Smooth muscle cell (in vitro differentiated cells): ENCODE data around the gene OSBPL10. TPM values are rescaled to one million over a fixed set of nuclear protein-coding genes. Genes with fewer than 3 reads are reported as not detected.

ENCODE experiments used
- DNase-seq: peaks from one replicate; lab custom pipeline; 2025; ENCODE audit not compliant: unreplicated experiment; lab: John Stamatoyannopoulos, UW
- H2AFZ ChIP-seq: fragments of 200-600 bp; sonication (generic); 2 replicates; pipeline ENCODE4 v1.6.0; 2016; ENCODE audit warnings: antibody characterized with exemption, low read depth, mild to moderate bottlenecking
- H3F3A ChIP-seq: fragments of 200-600 bp; sonication (generic); 2 replicates; pipeline ENCODE4 v1.6.0; 2017; ENCODE audit warnings: antibody characterized with exemption, low read depth
- H3K27ac ChIP-seq: fragments of 200-600 bp; sonication (generic); 2 replicates; pipeline ENCODE4 v1.5.1; 2016; ENCODE audit warnings: low read depth, mild to moderate bottlenecking
- H3K27me3 ChIP-seq: fragments of 200-600 bp; sonication (generic); 2 replicates; pipeline ENCODE4 v1.6.1; 2016; ENCODE audit warnings: low read depth, mild to moderate bottlenecking
- H3K36me3 ChIP-seq: fragments of 200-600 bp; sonication (generic); 2 replicates; pipeline ENCODE4 v1.5.1; 2016; ENCODE audit warnings: low read depth
- H3K4me1 ChIP-seq: fragments of 200-600 bp; sonication (generic); 2 replicates; pipeline ENCODE4 v1.5.1; 2016; ENCODE audit warnings: low read depth
- H3K4me2 ChIP-seq: fragments of 200-600 bp; sonication (generic); 2 replicates; pipeline ENCODE4 v1.6.0; 2016; ENCODE audit warnings: mild to moderate bottlenecking
- H3K4me3 ChIP-seq: fragments of 200-600 bp; sonication (generic); 2 replicates; pipeline ENCODE4 v1.5.1; 2016; ENCODE audit warnings: mild to moderate bottlenecking
- H3K79me2 ChIP-seq: fragments of 200-600 bp; sonication (generic); 2 replicates; pipeline ENCODE4 v1.6.0; 2016; ENCODE audit warnings: low read depth, mild to moderate bottlenecking
- H3K9ac ChIP-seq: fragments of 200-600 bp; sonication (generic); 2 replicates; pipeline ENCODE4 v1.6.0; 2016; ENCODE audit warnings: low read depth
- H3K9me3 ChIP-seq: fragments of 200-600 bp; sonication (generic); replicated peaks from 2 replicates; pipeline ENCODE4 v1.5.1; 2016; ENCODE audit warnings: low read depth
- H4K20me1 ChIP-seq: fragments of 200-600 bp; sonication (generic); 2 replicates; pipeline ENCODE4 v1.6.0; 2016; ENCODE audit warnings: low read depth
- WGBS: methylation state at CpG from one replicate; pipeline ENCODE4 v1.1.7; 2016; ENCODE audit warnings: low lambda C conversion rate; 5-methylcytosine and 5-hydroxymethylcytosine counted together
- polyA plus RNA-seq: library from polyadenylated mRNA; unstranded; fragments of >200 nt; fragmentation: Nextera tagmentation; extraction: Ambion mirVana; gene quantifications from 2 replicates; pipeline ENCODE4 v1.2.1, GENCODE V29; 2016
- total RNA-seq: library from RNA; depleted of rRNA; stranded (reverse); fragments of >200 nt; gene quantifications from 2 replicates; pipeline ENCODE4 v1.2.3, GENCODE V29; 2014
- TF ChIP-seq, protein P1 (sequence below): fragments of 200-600 bp; sonication (generic); IDR thresholded peaks from 2 replicates; pipeline ENCODE4 v1.5.1; 2017; ENCODE audit warnings: borderline replicate concordance, mild to moderate bottlenecking, antibody characterized with exemption; ENCODE audit not compliant: insufficient read depth, poor library complexity, severe bottlenecking

The OSBPL10 gene
- total and polyA plus RNA-seq, 2 experiments from 2014 or later, result 48.9 to 91.5 TPM

DNA sequence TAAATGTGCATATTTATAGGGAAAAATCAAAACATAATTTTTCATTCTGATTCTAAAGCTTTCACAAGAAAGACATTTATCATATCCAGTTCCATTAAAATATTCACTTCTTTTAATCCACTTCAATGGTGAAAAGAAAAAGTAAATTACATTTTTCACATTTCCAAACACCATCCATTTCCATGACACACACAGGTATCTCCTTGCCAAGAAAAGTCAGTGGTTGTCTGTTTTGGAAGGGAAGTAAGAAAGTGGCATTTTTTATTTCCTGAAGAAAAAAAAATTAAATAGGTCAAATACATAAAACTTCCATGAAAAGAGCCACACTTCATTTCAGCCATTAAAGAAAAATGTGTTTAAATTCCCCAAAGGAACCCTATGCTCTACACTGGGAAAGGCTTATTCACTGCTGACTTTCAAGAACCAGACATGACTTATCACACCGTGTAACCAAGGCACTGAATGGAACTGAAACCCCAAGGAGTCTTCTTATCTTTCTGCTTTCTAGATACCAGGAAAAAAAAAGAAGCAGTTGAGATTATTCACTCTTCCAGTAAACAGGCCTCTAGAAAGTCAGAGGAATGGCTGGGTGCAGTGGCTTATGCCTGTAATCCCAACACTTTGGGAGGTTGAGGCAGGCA lies 44.5 kb downstream of the OSBPL10 start:
- Histone ChIP-seq H3K27me3 (no peaks in the 10 kb centered on the region), H3F3A (no peaks in the 10 kb centered on the region), H3K4me3 (no peak overlapping the region), H2AFZ (no peak overlapping the region), H3K36me3 (no peaks in the 10 kb centered on the region), H4K20me1 (peaks cover 26% of the 10 kb centered on the region), H3K9me3 (no peaks in the 10 kb centered on the region), H3K27ac (peak overlapping the region; percentile 40), H3K9ac (no peak overlapping the region), H3K79me2 (peaks cover 99% of the 10 kb centered on the region), H3K4me1 (peaks cover 15% of the 10 kb centered on the region), H3K4me2 (peak overlapping the region; percentile 8)
- no peak for DNase-seq
- 10% methylated on average over 1 of the region's 1 CpG for WGBS
- TF ChIP-seq, protein P1, sequence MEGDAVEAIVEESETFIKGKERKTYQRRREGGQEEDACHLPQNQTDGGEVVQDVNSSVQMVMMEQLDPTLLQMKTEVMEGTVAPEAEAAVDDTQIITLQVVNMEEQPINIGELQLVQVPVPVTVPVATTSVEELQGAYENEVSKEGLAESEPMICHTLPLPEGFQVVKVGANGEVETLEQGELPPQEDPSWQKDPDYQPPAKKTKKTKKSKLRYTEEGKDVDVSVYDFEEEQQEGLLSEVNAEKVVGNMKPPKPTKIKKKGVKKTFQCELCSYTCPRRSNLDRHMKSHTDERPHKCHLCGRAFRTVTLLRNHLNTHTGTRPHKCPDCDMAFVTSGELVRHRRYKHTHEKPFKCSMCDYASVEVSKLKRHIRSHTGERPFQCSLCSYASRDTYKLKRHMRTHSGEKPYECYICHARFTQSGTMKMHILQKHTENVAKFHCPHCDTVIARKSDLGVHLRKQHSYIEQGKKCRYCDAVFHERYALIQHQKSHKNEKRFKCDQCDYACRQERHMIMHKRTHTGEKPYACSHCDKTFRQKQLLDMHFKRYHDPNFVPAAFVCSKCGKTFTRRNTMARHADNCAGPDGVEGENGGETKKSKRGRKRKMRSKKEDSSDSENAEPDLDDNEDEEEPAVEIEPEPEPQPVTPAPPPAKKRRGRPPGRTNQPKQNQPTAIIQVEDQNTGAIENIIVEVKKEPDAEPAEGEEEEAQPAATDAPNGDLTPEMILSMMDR, result no peak

DNA sequence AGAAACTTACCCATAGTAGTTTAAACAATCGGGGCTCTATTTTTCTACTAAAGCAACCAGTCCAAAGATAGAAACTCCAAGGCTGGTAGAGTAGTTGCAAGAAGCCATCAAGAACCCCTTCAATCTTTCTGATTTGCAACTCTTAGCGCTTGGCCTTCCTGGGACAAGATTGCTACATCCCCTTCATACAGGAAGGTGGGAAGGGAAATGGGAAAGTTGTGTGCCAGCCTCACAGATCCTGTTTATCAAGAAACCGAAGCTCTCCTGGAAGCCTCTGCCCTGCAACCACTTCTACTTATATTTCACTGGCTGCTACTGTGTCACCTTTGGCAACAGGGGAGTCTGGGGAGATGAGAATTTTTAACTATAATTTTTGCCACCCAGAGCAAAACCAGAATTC lies 46.2 kb downstream of the OSBPL10 start:
- Histone ChIP-seq H2AFZ (no peak overlapping the region), H3K27ac (peak overlapping the region; percentile 3), H3K4me1 (peaks cover 15% of the 10 kb centered on the region), H3F3A (no peaks in the 10 kb centered on the region), H3K36me3 (no peaks in the 10 kb centered on the region), H4K20me1 (peaks cover 23% of the 10 kb centered on the region), H3K4me3 (no peak overlapping the region), H3K9me3 (no peaks in the 10 kb centered on the region), H3K4me2 (no peak overlapping the region), H3K9ac (no peak overlapping the region), H3K79me2 (peaks cover 97% of the 10 kb centered on the region), H3K27me3 (no peaks in the 10 kb centered on the region)
- DNase-seq, result no peak
- TF ChIP-seq, protein P1, result no peak
- 75% methylated on average over 3 of the region's 3 CpGs for WGBS

DNA sequence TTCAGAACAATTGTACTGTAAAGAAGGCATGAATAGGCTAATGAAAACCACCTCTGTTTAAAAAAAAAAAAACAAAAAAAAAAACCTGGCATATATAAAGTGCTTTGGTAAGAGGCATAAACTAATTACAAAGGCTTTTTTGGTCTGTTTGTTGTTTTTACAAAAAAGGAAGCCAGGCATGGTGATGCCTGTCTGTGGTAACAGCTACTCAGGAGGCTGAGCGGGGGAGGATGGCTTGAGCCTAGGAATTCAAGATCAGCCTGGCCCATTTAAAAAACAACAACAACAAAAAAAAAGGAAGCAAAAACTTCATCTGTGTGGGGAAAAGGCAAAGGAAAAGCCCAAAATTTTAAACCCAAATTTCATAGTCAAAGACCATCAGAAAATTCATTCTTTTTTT lies 47.0 kb downstream of the OSBPL10 start:
- no peak for DNase-seq
- WGBS, result 58% methylated on average over 1 of the region's 1 CpG
- TF ChIP-seq, protein P1, result no peak
- Histone ChIP-seq H3K36me3 (no peaks in the 10 kb centered on the region), H3K9me3 (no peaks in the 10 kb centered on the region), H3K27me3 (no peaks in the 10 kb centered on the region), H4K20me1 (peaks cover 21% of the 10 kb centered on the region), H3K27ac (peak overlapping the region; percentile 38), H3K4me1 (peaks cover 15% of the 10 kb centered on the region), H3K4me2 (peak overlapping the region; percentile 60), H3K9ac (no peak overlapping the region), H3K4me3 (no peak overlapping the region), H2AFZ (no peak overlapping the region), H3K79me2 (peaks cover 96% of the 10 kb centered on the region), H3F3A (no peaks in the 10 kb centered on the region)

DNA sequence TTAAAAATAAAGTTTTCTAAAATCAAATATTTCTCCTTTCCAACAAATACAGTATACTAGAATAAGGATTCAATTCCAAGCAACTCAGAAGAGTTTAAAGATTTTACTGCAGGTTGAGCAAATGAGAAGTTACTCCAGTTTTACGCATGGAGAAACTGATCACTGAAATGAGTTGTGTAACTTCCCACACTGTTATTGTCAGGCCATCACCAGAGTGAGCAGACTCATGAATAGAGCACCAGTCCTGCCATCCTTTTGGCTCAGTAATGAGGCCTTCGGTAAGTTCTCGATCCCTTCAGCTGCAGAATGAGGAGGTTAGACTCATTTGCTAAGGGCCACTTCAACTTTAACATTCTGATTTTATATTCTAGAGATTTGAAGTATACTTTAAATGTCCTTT lies 48.1 kb downstream of the OSBPL10 start:
- TF ChIP-seq, protein P1, result no peak
- H3K36me3 ChIP-seq, result no peaks in the 10 kb centered on the region
- no peaks in the 10 kb centered on the region for H3K27me3 ChIP-seq
- H3K27ac ChIP-seq, result no peak overlapping the region
- no peaks in the 10 kb centered on the region for H3K9me3 ChIP-seq
- H3K4me1 ChIP-seq, result peaks cover 15% of the 10 kb centered on the region
- H4K20me1 ChIP-seq, result peaks cover 31% of the 10 kb centered on the region
- H3K9ac ChIP-seq, result no peak overlapping the region
- no peaks in the 10 kb centered on the region for H3F3A ChIP-seq
- 93% methylated on average over 3 of the region's 3 CpGs for WGBS
- H3K79me2 ChIP-seq, result peaks cover 96% of the 10 kb centered on the region
- H3K4me3 ChIP-seq, result no peak overlapping the region
- DNase-seq, result no peak
- no peak overlapping the region for H2AFZ ChIP-seq
- H3K4me2 ChIP-seq, result no peak overlapping the region
